ENCODE results near the gene FKBP10.
"Not testable (repeated sequence)": the region's sequence is repeated elsewhere in the genome, so short reads cannot be mapped to it uniquely, and the experiment has no call there.

Gene FKBP10

DNA sequence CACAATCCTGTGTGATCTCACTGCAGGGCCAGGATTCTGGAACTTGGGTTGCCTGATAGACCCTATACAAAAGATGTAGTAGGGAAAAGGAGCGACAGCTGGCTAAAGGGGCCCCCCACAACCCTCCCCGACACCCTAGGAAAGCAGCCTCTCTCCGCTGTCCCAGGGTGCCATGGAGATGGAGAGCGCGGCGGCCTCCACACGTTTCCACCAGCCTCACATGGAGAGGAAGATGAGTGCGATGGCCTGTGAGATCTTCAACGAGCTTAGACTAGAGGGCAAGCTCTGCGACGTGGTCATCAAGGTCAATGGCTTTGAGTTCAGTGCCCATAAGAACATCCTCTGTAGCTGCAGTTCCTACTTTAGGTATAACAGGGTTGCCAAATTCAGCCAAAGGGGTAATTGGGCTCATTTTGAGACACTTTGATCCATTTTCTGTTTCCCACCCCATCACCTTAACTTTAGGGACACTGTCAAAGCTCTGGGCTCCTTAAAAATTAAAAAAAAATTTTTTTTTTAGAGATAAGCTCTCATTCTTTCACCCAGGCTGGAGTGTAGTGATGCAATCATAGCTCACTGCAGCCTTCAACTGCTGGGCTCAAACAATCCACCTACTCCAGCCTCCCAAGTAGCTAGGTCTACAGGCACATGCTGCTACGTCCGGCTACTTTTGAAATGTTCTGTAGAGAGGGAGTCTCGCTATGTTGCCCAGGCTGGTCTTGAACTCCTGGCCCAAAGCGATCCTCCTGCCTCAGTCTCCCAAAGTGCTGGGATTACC lies 25.1 kb downstream of the FKBP10 start, which contains the start of gene KLHL10:
Gene KLHL10 (plus strand): TSS at position 65 of the 778 bp plus-strand sequence. CDS start 108 bp downstream, at position 173.
- H3K9me2 ChIP-seq (replicated peaks; ENCODE audit: low read depth, low read length): no peaks in the 10 kb centered on the region
- H2AFZ ChIP-seq (ENCODE audit: low read length): peak within 1 kb of the TSS; percentile 99
- no peaks in the 10 kb centered on the region for H3K36me3 ChIP-seq (ENCODE audit: insufficient read depth, low read length)
- H3K27me3 ChIP-seq (ENCODE audit: insufficient read depth, low read length, poor library complexity, severe bottlenecking): no peaks in the 10 kb centered on the region
- H3K79me2 ChIP-seq (ENCODE audit: insufficient read depth, low read length): peaks cover 10% of the 10 kb centered on the region; the same call in 1 of the 2 replicates
- H3K9me3 ChIP-seq (ENCODE audit: insufficient read depth, low read depth, low read length): no peaks in the 10 kb centered on the region
- H3K4me3 ChIP-seq (ENCODE audit: low read length, poor library complexity, severe bottlenecking): peak within 1 kb of the TSS; percentile 82
- no peaks in the 10 kb centered on the region for H4K20me1 ChIP-seq (ENCODE audit: insufficient read depth, low read length, poor library complexity, severe bottlenecking)
- H3F3A ChIP-seq (ENCODE audit: low read depth): no peaks in the 10 kb centered on the region
- peaks cover 8% of the 10 kb centered on the region for H3K4me1 ChIP-seq (ENCODE audit: insufficient read depth, low read length, poor library complexity, severe bottlenecking)
- TF ChIP-seq, protein P1, sequence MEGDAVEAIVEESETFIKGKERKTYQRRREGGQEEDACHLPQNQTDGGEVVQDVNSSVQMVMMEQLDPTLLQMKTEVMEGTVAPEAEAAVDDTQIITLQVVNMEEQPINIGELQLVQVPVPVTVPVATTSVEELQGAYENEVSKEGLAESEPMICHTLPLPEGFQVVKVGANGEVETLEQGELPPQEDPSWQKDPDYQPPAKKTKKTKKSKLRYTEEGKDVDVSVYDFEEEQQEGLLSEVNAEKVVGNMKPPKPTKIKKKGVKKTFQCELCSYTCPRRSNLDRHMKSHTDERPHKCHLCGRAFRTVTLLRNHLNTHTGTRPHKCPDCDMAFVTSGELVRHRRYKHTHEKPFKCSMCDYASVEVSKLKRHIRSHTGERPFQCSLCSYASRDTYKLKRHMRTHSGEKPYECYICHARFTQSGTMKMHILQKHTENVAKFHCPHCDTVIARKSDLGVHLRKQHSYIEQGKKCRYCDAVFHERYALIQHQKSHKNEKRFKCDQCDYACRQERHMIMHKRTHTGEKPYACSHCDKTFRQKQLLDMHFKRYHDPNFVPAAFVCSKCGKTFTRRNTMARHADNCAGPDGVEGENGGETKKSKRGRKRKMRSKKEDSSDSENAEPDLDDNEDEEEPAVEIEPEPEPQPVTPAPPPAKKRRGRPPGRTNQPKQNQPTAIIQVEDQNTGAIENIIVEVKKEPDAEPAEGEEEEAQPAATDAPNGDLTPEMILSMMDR (conservative IDR thresholded peaks at IDR 0.05; ENCODE audit: low read length): no peak
- no peak for TF ChIP-seq EZH2phosphoT487 (IDR thresholded peaks at IDR 0.05; ENCODE audit: borderline replicate concordance)
- H3K4me2 ChIP-seq (ENCODE audit: low read depth, low read length, poor library complexity, severe bottlenecking): peak within 1 kb of the TSS; percentile 84
- peak within 1 kb of the TSS; percentile 83 for H3K9ac ChIP-seq (ENCODE audit: low read depth, low read length, poor library complexity, severe bottlenecking)

- not testable (repeated sequence) for H3K27me3 ChIP-seq (ENCODE audit: insufficient read depth, low read length, poor library complexity, severe bottlenecking); H2AFZ ChIP-seq (ENCODE audit: low read length); H3K9me2 ChIP-seq (replicated peaks; ENCODE audit: low read depth, low read length); H3K79me2 ChIP-seq (ENCODE audit: insufficient read depth, low read length); H3K4me3 ChIP-seq (ENCODE audit: low read length, poor library complexity, severe bottlenecking); H3K36me3 ChIP-seq (ENCODE audit: insufficient read depth, low read length); H3K9ac ChIP-seq (ENCODE audit: low read depth, low read length, poor library complexity, severe bottlenecking); H4K20me1 ChIP-seq (ENCODE audit: insufficient read depth, low read length, poor library complexity, severe bottlenecking); H3F3A ChIP-seq (ENCODE audit: low read depth); H3K9me3 ChIP-seq (ENCODE audit: insufficient read depth, low read depth, low read length); H3K4me1 ChIP-seq (ENCODE audit: insufficient read depth, low read length, poor library complexity, severe bottlenecking); H3K4me2 ChIP-seq (ENCODE audit: low read depth, low read length, poor library complexity, severe bottlenecking)
Measured at GRCh38 chr17:41839448-41839847, 26.6 kb downstream of the FKBP10 start.

- H3K4me1 ChIP-seq (ENCODE audit: insufficient read depth, low read length, poor library complexity, severe bottlenecking); H3K4me2 ChIP-seq (ENCODE audit: low read depth, low read length, poor library complexity, severe bottlenecking); H3K9me3 ChIP-seq (ENCODE audit: insufficient read depth, low read depth, low read length); H3F3A ChIP-seq (ENCODE audit: low read depth); H3K79me2 ChIP-seq (ENCODE audit: insufficient read depth, low read length); H4K20me1 ChIP-seq (ENCODE audit: insufficient read depth, low read length, poor library complexity, severe bottlenecking); H3K9ac ChIP-seq (ENCODE audit: low read depth, low read length, poor library complexity, severe bottlenecking); H2AFZ ChIP-seq (ENCODE audit: low read length); H3K36me3 ChIP-seq (ENCODE audit: insufficient read depth, low read length); H3K9me2 ChIP-seq (replicated peaks; ENCODE audit: low read depth, low read length); H3K27me3 ChIP-seq (ENCODE audit: insufficient read depth, low read length, poor library complexity, severe bottlenecking); H3K4me3 ChIP-seq (ENCODE audit: low read length, poor library complexity, severe bottlenecking): not testable (repeated sequence)
Measured at GRCh38 chr17:41840781-41841180, 28.0 kb downstream of the FKBP10 start.

DNA sequence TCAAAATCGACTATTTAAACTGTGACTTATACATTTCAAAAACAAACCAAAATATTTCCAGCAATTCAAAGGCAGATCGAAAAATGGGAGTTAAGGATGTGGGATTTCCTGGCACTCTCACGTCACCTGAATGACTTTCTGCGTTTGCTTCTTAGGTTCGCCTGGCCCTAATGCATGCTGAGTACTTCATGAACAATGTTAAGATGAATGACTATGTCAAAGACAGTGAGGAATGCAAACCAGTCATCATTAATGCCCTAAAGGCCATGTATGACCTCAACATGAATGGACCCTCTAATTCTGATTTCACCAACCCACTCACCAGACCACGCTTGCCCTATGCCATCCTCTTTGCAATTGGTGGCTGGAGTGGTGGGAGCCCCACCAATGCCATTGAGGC lies 32.2 kb downstream of the FKBP10 start:
- H3K9me2 ChIP-seq (replicated peaks; ENCODE audit: low read depth, low read length): no peaks in the 10 kb centered on the region
- peaks cover 10% of the 10 kb centered on the region; the same call in 1 of the 2 replicates for H3K36me3 ChIP-seq (ENCODE audit: insufficient read depth, low read length)
- H3K4me2 ChIP-seq (ENCODE audit: low read depth, low read length, poor library complexity, severe bottlenecking): no peak overlapping the region
- TF ChIP-seq EZH2phosphoT487 (IDR thresholded peaks at IDR 0.05; ENCODE audit: borderline replicate concordance): no peak
- TF ChIP-seq, protein P1 (conservative IDR thresholded peaks at IDR 0.05; ENCODE audit: low read length): no peak
- H3K9me3 ChIP-seq (ENCODE audit: insufficient read depth, low read depth, low read length): no peaks in the 10 kb centered on the region
- no peak overlapping the region for H3K9ac ChIP-seq (ENCODE audit: low read depth, low read length, poor library complexity, severe bottlenecking)
- no peaks in the 10 kb centered on the region for H3K27me3 ChIP-seq (ENCODE audit: insufficient read depth, low read length, poor library complexity, severe bottlenecking)
- no peaks in the 10 kb centered on the region for H4K20me1 ChIP-seq (ENCODE audit: insufficient read depth, low read length, poor library complexity, severe bottlenecking)
- H3K4me3 ChIP-seq (ENCODE audit: low read length, poor library complexity, severe bottlenecking): no peak overlapping the region
- H3K4me1 ChIP-seq (ENCODE audit: insufficient read depth, low read length, poor library complexity, severe bottlenecking): no peaks in the 10 kb centered on the region
- no peak overlapping the region for H2AFZ ChIP-seq (ENCODE audit: low read length)
- peaks cover 19% of the 10 kb centered on the region; the same call in 1 of the 2 replicates for H3K79me2 ChIP-seq (ENCODE audit: insufficient read depth, low read length)
- no peaks in the 10 kb centered on the region for H3F3A ChIP-seq (ENCODE audit: low read depth)
